Activated T-cell treated with anti-CD3 and anti-CD28 coated beads, Interleukin-2, amount 50 U/mL, for 72 hours (primary cell): ENCODE measurements around the gene DUSP5. TPM values are rescaled to one million over a fixed set of nuclear protein-coding genes. Genes with fewer than 3 reads are reported as not detected.

ENCODE experiments used
- ATAC-seq, 2 donors: fragments of 150-1000 bp; cut with Tn5 transposase; replicated peaks in 1 of 2; 2 replicates each; pipeline ENCODE4 v1.10.0; 2021; ENCODE audit warnings: moderate library complexity in 2 of 2, mild to moderate bottlenecking in 1 of 2
- DNase-seq, 2 donors: peaks; one replicate each; pipeline ENCODE4 v3.0.0; 2021 to 2022; ENCODE audit warnings: mixed read lengths in 1 of 2
- H3K27ac Mint-ChIP-seq: one replicate; pipeline ENCODE4 v1.8.0; 2022; ENCODE audit warnings: mild to moderate bottlenecking, moderate library complexity, mixed read lengths
- H3K27me3 Mint-ChIP-seq: one replicate; pipeline ENCODE4 v1.8.0; 2022; ENCODE audit warnings: low read depth, mixed read lengths
- H3K36me3 Mint-ChIP-seq, 2 donors: one replicate each; pipeline ENCODE4 v1.8.0; 2022; ENCODE audit warnings: mixed read lengths in 2 of 2, mild to moderate bottlenecking in 1 of 2; ENCODE audit not compliant: insufficient read depth in 2 of 2
- H3K4me1 Mint-ChIP-seq: one replicate; pipeline ENCODE4 v1.8.0; 2022; ENCODE audit warnings: low read depth, mixed read lengths
- H3K4me3 Mint-ChIP-seq, 2 donors: one replicate each; pipeline ENCODE4 v1.8.0; 2022; ENCODE audit warnings: mild to moderate bottlenecking in 2 of 2, mixed read lengths in 2 of 2, moderate library complexity in 2 of 2
- H3K9me3 Mint-ChIP-seq, 2 donors: one replicate each; pipeline ENCODE4 v1.8.0; 2022; ENCODE audit warnings: mixed read lengths in 2 of 2
- total RNA-seq, 2 donors: library from RNA; stranded (reverse); gene quantifications; one replicate each; pipeline ENCODE4 v1.2.3, GENCODE V29; 2022

The DUSP5 gene
- total RNA-seq, 2 donors from 2014 or later, result 122 to 242 TPM

GRCh38 chr10:110533149-110533548, 35.4 kb downstream of the DUSP5 start:
- H3K27ac Mint-ChIP-seq, result no peak overlapping the region
- no peaks in the 10 kb centered on the region for H3K9me3 Mint-ChIP-seq
- H3K27me3 Mint-ChIP-seq, result no peaks in the 10 kb centered on the region
- H3K4me3 Mint-ChIP-seq, result peak overlapping the region in 1 of 2 donors; percentile 46
- H3K36me3 Mint-ChIP-seq, result no peaks in the 10 kb centered on the region
- DNase-seq (no peak), ATAC-seq (no peak)
- peaks cover 68% of the 10 kb centered on the region for H3K4me1 Mint-ChIP-seq

GRCh38 chr10:110534571-110534970, 36.9 kb downstream of the DUSP5 start:
- Mint-ChIP-seq H3K4me3 (peak overlapping the region; percentile 37 to 67), H3K9me3 (no peaks in the 10 kb centered on the region), H3K36me3 (no peaks in the 10 kb centered on the region), H3K27me3 (no peaks in the 10 kb centered on the region), H3K4me1 (peaks cover 67% of the 10 kb centered on the region), H3K27ac (no peak overlapping the region)
- ATAC-seq, result no peak
- no peak for DNase-seq

- ATAC-seq (peak; percentile 93 to 94), DNase-seq (peak; percentile 83 to 88)
- Mint-ChIP-seq H3K36me3 (no peaks in the 10 kb centered on the region), H3K9me3 (no peaks in the 10 kb centered on the region), H3K4me1 (peaks cover 64% of the 10 kb centered on the region), H3K27me3 (no peaks in the 10 kb centered on the region), H3K4me3 (peak overlapping the region; percentile 57 to 72), H3K27ac (peak overlapping the region; percentile 88)
Observed at GRCh38 chr10:110535958-110536891, 38.5 kb downstream of the DUSP5 start.

- DNase-seq (no peak), ATAC-seq (no peak)
- Mint-ChIP-seq H3K27ac (no peak overlapping the region), H3K27me3 (no peaks in the 10 kb centered on the region), H3K4me1 (peaks cover 53% of the 10 kb centered on the region), H3K4me3 (no peak overlapping the region), H3K36me3 (no peaks in the 10 kb centered on the region), H3K9me3 (no peaks in the 10 kb centered on the region)
Observed at GRCh38 chr10:110539091-110539490, 41.4 kb downstream of the DUSP5 start.

GRCh38 chr10:110540031-110540430, 42.3 kb downstream of the DUSP5 start:
- no peak for ATAC-seq
- Mint-ChIP-seq H3K4me1 (peaks cover 44% of the 10 kb centered on the region), H3K36me3 (no peaks in the 10 kb centered on the region)

GRCh38 chr10:110544958-110545537, 47.3 kb downstream of the DUSP5 start:
- Mint-ChIP-seq H3K4me3 (no peak overlapping the region), H3K4me1 (peaks cover 20% of the 10 kb centered on the region), H3K27ac (no peak overlapping the region), H3K27me3 (peaks cover 17% of the 10 kb centered on the region), H3K36me3 (no peaks in the 10 kb centered on the region), H3K9me3 (no peaks in the 10 kb centered on the region)
- DNase-seq (no peak), ATAC-seq (no peak)

More at GRCh38 chr10:110540031-110540430, 42.3 kb downstream of the DUSP5 start:
- Mint-ChIP-seq H3K4me3 (no peak overlapping the region), H3K9me3 (no peaks in the 10 kb centered on the region), H3K27ac (peak overlapping the region; percentile 55), H3K27me3 (no peaks in the 10 kb centered on the region)
- no peak for DNase-seq

GRCh38 chr10:110546077-110546476, 48.4 kb downstream of the DUSP5 start:
- DNase-seq (no peak), ATAC-seq (no peak)
- Mint-ChIP-seq H3K4me1 (peaks cover 16% of the 10 kb centered on the region), H3K27ac (no peak overlapping the region), H3K9me3 (no peaks in the 10 kb centered on the region), H3K36me3 (no peaks in the 10 kb centered on the region), H3K4me3 (no peak overlapping the region), H3K27me3 (peaks cover 23% of the 10 kb centered on the region)

GRCh38 chr10:110546499-110547110, 48.9 kb downstream of the DUSP5 start:
- Mint-ChIP-seq H3K36me3 (no peaks in the 10 kb centered on the region), H3K9me3 (no peaks in the 10 kb centered on the region), H3K27me3 (peaks cover 28% of the 10 kb centered on the region), H3K4me1 (peaks cover 16% of the 10 kb centered on the region), H3K4me3 (peak overlapping the region; percentile 14 to 75), H3K27ac (peak overlapping the region; percentile 79)
- ATAC-seq (peak; percentile 50 to 52), DNase-seq (no peak)

- H3K27me3 Mint-ChIP-seq, result peaks cover 33% of the 10 kb centered on the region
- H3K4me3 Mint-ChIP-seq, result peak overlapping the region; percentile 14 to 75
- peaks cover 16% of the 10 kb centered on the region for H3K4me1 Mint-ChIP-seq
- H3K27ac Mint-ChIP-seq, result peak overlapping the region; percentile 79
- H3K36me3 Mint-ChIP-seq, result no peaks in the 10 kb centered on the region
- H3K9me3 Mint-ChIP-seq, result no peaks in the 10 kb centered on the region
- DNase-seq (no peak), ATAC-seq (peak; percentile 69 to 73)
Observed at GRCh38 chr10:110547139-110547761, 49.5 kb downstream of the DUSP5 start.

- Mint-ChIP-seq H3K9me3 (peaks cover 0 to 2% of the 10 kb centered on the region in 2 donors), H3K27ac (no peak overlapping the region), H3K4me1 (peaks cover 16% of the 10 kb centered on the region), H3K27me3 (peaks cover 39% of the 10 kb centered on the region), H3K36me3 (no peaks in the 10 kb centered on the region), H3K4me3 (no peak overlapping the region)
- DNase-seq (no peak), ATAC-seq (no peak)
Observed at GRCh38 chr10:110548002-110548401, 50.3 kb downstream of the DUSP5 start.

GRCh38 chr10:110549211-110549610, 51.5 kb downstream of the DUSP5 start:
- ATAC-seq (no peak), DNase-seq (no peak)
- Mint-ChIP-seq H3K27ac (no peak overlapping the region), H3K9me3 (peaks cover 0 to 2% of the 10 kb centered on the region in 2 donors), H3K27me3 (peaks cover 39% of the 10 kb centered on the region), H3K36me3 (no peaks in the 10 kb centered on the region), H3K4me3 (no peak overlapping the region), H3K4me1 (peaks cover 16% of the 10 kb centered on the region)

- DNase-seq (no peak), ATAC-seq (no peak)
- peaks cover 44% of the 10 kb centered on the region for H3K27me3 Mint-ChIP-seq
- H3K4me1 Mint-ChIP-seq, result peaks cover 8% of the 10 kb centered on the region
- no peak overlapping the region for H3K27ac Mint-ChIP-seq
- H3K36me3 Mint-ChIP-seq, result no peaks in the 10 kb centered on the region
- H3K4me3 Mint-ChIP-seq, result no peak overlapping the region
- H3K9me3 Mint-ChIP-seq, result peaks cover 0 to 2% of the 10 kb centered on the region in 2 donors
Observed at GRCh38 chr10:110553905-110554304, 56.2 kb downstream of the DUSP5 start.

GRCh38 chr10:110556296-110556695, 58.6 kb downstream of the DUSP5 start:
- no peak for ATAC-seq
- peaks cover 8% of the 10 kb centered on the region for H3K4me1 Mint-ChIP-seq
- no peak for DNase-seq
- H3K27ac Mint-ChIP-seq, result no peak overlapping the region
- H3K9me3 Mint-ChIP-seq, result peaks cover 0 to 2% of the 10 kb centered on the region in 2 donors
- H3K27me3 Mint-ChIP-seq, result peaks cover 32% of the 10 kb centered on the region
- H3K4me3 Mint-ChIP-seq, result no peak overlapping the region
- no peaks in the 10 kb centered on the region for H3K36me3 Mint-ChIP-seq
